ENCODE measurements around the gene NSG1. TPM values are rescaled to one million over a fixed set of nuclear protein-coding genes. Genes with fewer than 3 reads are reported as not detected.

The NSG1 gene
- total RNA-seq, 3 donors from 2014 or later (not counting 1 experiment from before 2014, with no cell fraction given): 1.2 to 5.8 TPM; not detected in 1

- no peaks in the 10 kb centered on the region for H3K4me1 Mint-ChIP-seq
- no peak for DNase-seq
- peak in 1 of 3 donors; percentile 47 for ATAC-seq
- H3K9me3 Mint-ChIP-seq: no peaks in the 10 kb centered on the region
- H3K4me3 Mint-ChIP-seq: peak overlapping the region; percentile 65
- H3K36me3 Mint-ChIP-seq: no peaks in the 10 kb centered on the region
- 69% methylated on average over 8 of the region's 8 CpGs for WGBS (ENCODE audit: insufficient coverage)
- H3K36me3 ChIP-seq (ENCODE audit: control insufficient read depth, insufficient read depth, low read length): no peaks in the 10 kb centered on the region
- intact Hi-C loops (cut with micrococcal nuclease): no loop called here
- no peak overlapping the region for H3K4me3 ChIP-seq (ENCODE audit: low read length)
- peaks cover 3% of the 10 kb centered on the region for H3K9me3 ChIP-seq (ENCODE audit: control insufficient read depth, insufficient read depth, low read length)
- no peaks in the 10 kb centered on the region for H3K27me3 ChIP-seq (ENCODE audit: control insufficient read depth, insufficient read depth, low read length)
- TF ChIP-seq CTCF (IDR thresholded peaks at IDR 0.05): no peak
- peaks cover 7% of the 10 kb centered on the region for H3K4me1 ChIP-seq (ENCODE audit: control insufficient read depth, insufficient read depth, low read length)
- no peak overlapping the region for H3K27ac ChIP-seq (ENCODE audit: low read length)
- no peak overlapping the region for H3K27ac Mint-ChIP-seq
- H3K27me3 Mint-ChIP-seq (ENCODE audit: low read depth in 2 of 2): peaks cover 23 to 44% of the 10 kb centered on the region in 2 donors
These were observed 25.0 kb upstream of the NSG1 start for GRCh38 chr4:4361883-4362282.

- Histone ChIP-seq H3K4me1 (ENCODE audit: control insufficient read depth, insufficient read depth, low read length) (peaks cover 7% of the 10 kb centered on the region), H3K4me3 (ENCODE audit: low read length) (no peak overlapping the region), H3K27me3 (ENCODE audit: control insufficient read depth, insufficient read depth, low read length) (no peaks in the 10 kb centered on the region), H3K36me3 (ENCODE audit: control insufficient read depth, insufficient read depth, low read length) (no peaks in the 10 kb centered on the region), H3K9me3 (ENCODE audit: control insufficient read depth, insufficient read depth, low read length) (peaks cover 3% of the 10 kb centered on the region), H3K27ac (ENCODE audit: low read length) (no peak overlapping the region)
- H3K4me1 Mint-ChIP-seq: no peaks in the 10 kb centered on the region
- no peak for TF ChIP-seq CTCF (IDR thresholded peaks at IDR 0.05)
- H3K36me3 Mint-ChIP-seq: no peaks in the 10 kb centered on the region
- no peak for DNase-seq
- ATAC-seq: no peak
- no peak overlapping the region for H3K4me3 Mint-ChIP-seq
- no peak overlapping the region for H3K27ac Mint-ChIP-seq
- 85% methylated on average over 16 of the region's 16 CpGs for WGBS (ENCODE audit: insufficient coverage)
- intact Hi-C loops (cut with micrococcal nuclease): no loop called here
- peaks cover 19 to 44% of the 10 kb centered on the region in 2 donors for H3K27me3 Mint-ChIP-seq (ENCODE audit: low read depth in 2 of 2)
- no peaks in the 10 kb centered on the region for H3K9me3 Mint-ChIP-seq
These were observed 23.8 kb upstream of the NSG1 start for GRCh38 chr4:4362991-4363697.

GRCh38 chr4:4364061-4364460 is 22.8 kb upstream of the NSG1 start:
- no peaks in the 10 kb centered on the region for H3K36me3 Mint-ChIP-seq
- WGBS (ENCODE audit: insufficient coverage): 68% methylated on average over 2 of the region's 3 CpGs
- no peak overlapping the region for H3K27ac Mint-ChIP-seq
- Histone ChIP-seq H3K4me3 (ENCODE audit: low read length) (no peak overlapping the region), H3K27me3 (ENCODE audit: control insufficient read depth, insufficient read depth, low read length) (no peaks in the 10 kb centered on the region), H3K4me1 (ENCODE audit: control insufficient read depth, insufficient read depth, low read length) (peaks cover 7% of the 10 kb centered on the region), H3K9me3 (ENCODE audit: control insufficient read depth, insufficient read depth, low read length) (peaks cover 3% of the 10 kb centered on the region), H3K36me3 (ENCODE audit: control insufficient read depth, insufficient read depth, low read length) (no peaks in the 10 kb centered on the region), H3K27ac (ENCODE audit: low read length) (no peak overlapping the region)
- no peak overlapping the region for H3K4me3 Mint-ChIP-seq
- ATAC-seq (no peak), DNase-seq (no peak)
- no peak for TF ChIP-seq CTCF (IDR thresholded peaks at IDR 0.05)
- intact Hi-C loops (cut with micrococcal nuclease): no loop called here
- H3K27me3 Mint-ChIP-seq (ENCODE audit: low read depth in 2 of 2): peaks cover 15 to 44% of the 10 kb centered on the region in 2 donors
- H3K4me1 Mint-ChIP-seq: no peaks in the 10 kb centered on the region
- H3K9me3 Mint-ChIP-seq: no peaks in the 10 kb centered on the region
